GM19468 (cell line): ENCODE data around the gene AQR.
"Not testable (repeated sequence)": the region's sequence is repeated elsewhere in the genome, so short reads cannot be mapped to it uniquely, and the experiment has no call there.

ENCODE experiments used
- ATAC-seq: cut with Tn5 transposase; IDR thresholded peaks from one replicate; pipeline ENCODE4 v1.9.1; 2021; ENCODE audit warnings: mild to moderate bottlenecking, moderate library complexity, moderate number of reproducible peaks; ENCODE audit not compliant: unreplicated experiment; ENCODE audit errors: extremely low read depth

The AQR gene

DNA sequence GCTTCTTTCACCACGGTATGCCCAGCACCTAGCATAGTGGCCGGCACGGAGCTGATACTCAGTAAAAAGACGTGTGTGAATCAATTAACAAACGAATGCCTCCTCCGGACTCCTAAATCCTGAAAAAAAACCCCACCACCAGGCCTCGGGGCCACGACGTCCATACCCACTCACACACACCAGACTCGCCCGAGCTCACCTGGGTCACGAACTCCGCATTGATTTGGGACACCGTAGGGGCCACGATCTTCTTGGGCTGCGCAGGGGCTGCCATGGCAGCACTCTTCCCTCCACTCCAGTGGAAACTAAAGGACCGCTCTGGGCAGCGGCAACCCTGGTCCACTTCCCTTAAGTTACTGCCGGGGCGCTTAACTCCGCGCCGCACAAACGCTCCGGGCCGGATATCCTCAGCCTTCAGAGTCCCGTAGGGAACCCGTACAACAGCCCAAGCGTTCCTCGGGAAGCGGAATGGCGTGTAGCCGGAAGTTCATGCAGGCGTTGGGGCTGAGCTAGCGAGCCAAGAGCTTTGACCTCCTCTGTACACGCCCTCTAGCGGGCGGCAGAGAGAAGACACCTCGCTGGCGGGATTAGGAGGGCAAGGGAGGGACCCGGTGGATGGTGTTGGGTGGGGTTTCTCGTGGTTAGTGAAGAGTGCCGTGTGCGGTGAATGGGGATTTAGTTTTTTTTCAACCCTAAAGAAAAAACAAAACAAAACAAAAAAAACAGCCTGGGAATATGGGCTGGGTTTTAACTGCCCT, at the start of gene AQR:
TSS of gene AQR (minus strand) at position 403 of the 758 bp plus-strand sequence. CDS start at position 274, 129 bp downstream.
- peak; percentile 98 for ATAC-seq

DNA sequence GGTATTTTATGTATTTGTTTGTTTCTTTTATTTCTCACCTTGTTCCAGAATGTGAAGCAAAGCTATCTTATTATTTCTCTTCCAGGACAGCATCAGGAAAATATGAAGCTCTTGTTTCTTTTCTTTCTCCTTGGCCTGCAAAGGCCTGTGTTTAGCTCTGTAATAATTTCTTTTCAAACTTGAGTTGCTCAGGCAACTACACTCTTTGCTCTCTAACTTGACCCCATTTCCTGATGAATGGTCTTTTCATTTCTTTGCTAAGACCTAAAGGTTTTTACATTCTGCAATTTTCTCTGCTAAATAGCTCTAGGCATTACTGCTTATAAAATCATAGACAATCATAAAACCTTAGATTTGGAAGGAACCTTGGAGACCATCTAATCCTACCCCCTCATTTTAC, 44.7 kb upstream of the AQR start:
- ATAC-seq = no peak

DNA sequence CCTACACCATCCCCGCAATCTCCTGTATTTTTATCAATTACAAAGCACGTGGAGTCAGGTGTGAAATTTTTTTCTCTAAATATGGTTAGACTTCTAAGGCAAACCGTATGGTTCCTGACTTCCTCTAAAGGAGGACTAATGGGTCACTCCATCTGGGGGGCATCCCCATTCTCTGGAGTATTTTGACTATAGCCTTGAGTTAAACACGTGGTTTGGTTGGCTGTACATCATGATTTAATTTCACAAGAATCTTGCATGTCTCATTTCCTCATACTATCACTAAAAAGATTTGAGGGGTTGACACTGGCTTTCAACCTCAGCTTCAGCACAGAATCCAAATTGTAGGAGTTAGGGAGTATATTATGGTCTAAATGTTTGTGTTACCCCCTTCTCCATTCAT, 43.8 kb upstream of the AQR start:
- no peak for ATAC-seq

DNA sequence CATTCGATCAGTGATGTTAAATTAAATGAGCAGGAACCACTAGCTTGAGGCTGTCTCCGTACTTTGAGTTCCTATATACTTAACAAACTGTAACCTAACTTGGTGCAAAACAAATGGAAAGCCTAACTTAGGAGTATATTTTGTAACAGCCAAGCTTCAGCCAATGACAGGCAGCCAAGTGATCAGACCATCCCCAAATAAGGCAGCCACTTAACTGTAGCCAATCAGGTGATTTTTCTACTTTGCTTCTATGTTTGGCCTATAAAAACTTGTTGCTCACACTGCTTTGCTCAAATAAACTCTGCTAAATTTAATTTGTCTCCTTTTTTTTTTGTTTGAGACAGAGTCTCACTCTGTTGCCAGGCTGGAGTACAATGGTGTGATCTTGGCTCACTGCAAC, 37.9 kb upstream of the AQR start:
- no peak for ATAC-seq

DNA sequence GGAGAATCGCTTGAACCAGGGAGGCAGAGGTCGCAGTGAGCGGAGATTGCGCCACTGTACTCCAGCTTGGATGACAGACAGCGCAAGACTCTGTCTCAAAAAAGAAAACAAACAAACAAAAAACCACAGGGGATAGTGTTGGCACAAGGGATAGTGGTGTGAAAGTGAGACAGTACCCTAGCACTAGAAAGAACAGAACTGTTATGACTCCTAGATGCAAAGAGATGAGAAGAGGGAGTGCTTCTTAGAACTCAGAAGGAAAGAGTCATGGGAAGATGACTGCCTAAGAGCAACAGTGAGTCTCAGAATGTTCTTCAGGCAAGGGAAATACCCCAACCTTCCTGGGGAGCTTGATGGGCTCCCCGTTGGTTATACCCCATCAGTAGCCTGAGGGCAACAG, 36.4 kb upstream of the AQR start:
- no peak for ATAC-seq

DNA sequence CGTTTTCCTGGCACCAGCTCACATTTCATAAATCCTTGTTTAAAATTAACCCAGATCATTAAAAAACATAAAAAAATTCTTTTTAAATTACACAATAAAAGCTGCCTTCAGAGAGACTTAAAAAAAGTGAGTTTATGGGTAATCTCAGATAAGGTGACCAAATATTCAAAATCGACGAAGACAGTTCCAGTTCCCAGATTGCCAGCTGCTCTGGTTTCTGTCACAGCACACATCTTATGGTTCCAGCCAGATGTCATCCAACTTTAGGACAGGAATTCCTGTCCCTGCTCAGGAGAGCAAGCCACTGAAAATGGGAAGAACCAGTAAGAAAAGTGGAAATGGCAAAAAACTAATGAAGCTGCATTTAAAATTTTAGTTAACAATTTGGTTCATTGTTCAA, 34.4 kb upstream of the AQR start:
- no peak for ATAC-seq

GRCh38 chr15:35000511-35000910, 31.0 kb upstream of the AQR start:
- no peak for ATAC-seq

DNA sequence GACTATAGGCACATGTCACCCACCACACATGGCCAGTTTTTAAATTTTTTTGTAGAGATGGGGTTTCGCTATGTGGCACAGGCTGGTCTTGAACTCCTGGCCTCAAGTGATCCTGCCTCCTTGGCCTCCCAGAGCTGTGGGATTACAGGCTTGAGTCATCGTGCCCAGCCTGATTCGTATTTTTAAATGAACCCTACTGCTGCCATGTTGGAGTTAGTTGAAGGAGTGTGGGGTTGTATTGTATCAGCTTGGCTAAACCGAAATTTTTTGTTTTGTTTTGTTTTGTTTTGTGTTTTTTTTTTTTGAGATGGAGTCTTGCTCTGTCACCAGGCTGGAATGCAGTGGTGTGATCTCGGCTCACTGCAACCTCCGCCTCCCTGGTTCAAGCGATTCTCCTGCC, 30.4 kb upstream of the AQR start:
- no peak for ATAC-seq

DNA sequence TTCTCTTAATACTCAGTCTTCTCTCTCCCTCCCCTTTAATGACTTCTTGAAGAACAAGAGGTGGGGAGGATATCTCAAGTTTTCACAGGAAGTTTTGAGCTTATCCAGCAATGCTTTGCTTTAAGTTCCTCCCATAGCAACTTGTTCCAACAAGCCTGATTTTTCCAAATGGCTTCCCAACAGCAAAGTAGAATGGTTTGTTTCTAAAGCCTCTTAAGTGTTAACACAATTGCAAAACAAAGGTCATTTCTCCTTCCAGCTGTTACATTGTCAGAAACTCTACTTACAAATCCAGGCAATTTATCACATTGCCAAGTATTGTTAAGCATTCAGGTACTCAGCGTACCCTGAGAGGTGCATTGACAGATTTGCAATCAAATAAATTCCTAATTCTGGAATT, 25.4 kb upstream of the AQR start:
- ATAC-seq = no peak

DNA sequence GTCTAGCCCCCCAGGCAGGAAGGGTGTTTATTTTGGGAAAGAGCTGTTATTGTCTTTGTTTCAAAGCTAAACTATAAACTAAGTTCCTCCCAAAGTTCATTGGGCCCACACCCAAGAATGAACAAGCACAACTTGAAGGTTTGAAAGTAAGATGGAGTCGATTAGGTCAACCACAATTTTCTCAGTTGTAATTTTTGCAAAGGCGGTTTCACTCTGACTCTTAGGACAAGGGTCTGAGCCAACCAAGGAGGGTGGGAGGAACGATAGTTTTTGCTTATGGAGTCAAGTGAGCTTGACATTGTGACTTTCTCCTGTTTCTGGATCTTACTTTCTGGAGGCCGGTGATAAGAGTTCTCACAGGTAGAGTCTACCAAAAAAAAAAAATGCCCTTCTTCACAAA, 24.3 kb upstream of the AQR start:
- peak; percentile 89 for ATAC-seq

DNA sequence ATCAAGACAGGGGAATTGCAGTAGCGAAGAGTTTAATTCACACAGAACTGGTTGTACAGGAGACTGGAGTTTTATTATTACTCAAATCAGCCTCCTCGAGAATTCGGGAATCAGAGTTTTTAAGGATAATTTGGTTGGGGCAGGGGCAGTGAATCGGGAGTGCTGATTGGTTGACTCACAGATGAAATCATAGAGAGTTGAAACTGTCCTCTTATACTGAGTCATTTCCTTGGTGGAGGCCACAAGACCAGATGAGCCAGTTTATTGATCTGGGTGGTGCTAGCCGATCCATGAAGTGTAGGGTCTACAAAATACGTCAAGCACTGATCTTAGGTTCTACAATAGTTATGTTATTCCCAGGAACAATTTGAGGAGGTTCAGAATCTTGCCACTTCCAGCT, 23.9 kb upstream of the AQR start:
- ATAC-seq = no peak

DNA sequence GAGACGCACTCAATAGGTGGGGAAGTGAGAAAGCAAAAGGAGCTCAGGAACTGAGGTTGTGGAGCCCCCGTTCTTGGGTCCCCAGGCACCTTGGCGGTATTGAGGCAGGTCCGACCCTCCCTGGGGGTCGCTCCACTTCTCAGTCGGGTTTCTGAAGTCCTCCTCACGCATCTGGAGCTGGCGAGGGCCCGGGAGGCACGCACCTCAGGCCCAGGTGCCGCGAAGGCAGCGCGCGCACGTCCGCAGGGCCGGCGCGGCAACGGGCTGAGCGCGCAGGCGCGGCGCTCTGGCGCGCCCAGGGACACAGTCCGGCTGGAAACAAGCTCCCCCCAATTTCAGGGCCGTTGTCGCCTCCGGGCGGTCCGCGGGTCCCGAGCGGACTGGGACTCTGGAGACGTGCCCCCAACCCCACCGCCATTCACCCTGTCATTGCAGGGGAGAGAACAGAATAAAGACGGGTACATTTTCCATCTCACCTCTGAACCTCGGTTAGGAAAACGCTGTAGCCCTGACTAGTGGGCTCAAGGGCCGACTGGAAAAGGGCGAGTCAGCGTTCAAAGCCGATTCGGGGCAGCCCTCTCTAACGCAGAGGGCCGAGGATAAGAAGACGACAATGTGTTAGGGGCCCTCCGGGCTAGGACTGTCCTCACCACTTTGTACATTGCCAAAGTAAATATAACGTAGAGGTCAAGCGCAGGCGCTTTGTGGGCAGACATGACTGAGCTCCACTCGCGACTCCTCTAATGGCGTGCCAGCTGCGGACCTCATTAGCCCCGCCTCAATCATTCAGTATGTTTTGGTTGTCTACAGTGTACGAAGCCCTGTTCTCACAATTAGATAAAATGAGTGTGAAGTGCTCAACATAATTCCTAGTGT, 18.7 kb upstream of the AQR start, which contains the start of gene ZNF770:
TSS of gene ZNF770 (minus strand) at position 261 of the 876 bp plus-strand sequence. CDS start 4,853 bp downstream, outside the sequence.
- ATAC-seq = peak; percentile 63

- no peak for ATAC-seq
These were observed 18.1 kb upstream of the AQR start for GRCh38 chr15:34987609-34988026.

DNA sequence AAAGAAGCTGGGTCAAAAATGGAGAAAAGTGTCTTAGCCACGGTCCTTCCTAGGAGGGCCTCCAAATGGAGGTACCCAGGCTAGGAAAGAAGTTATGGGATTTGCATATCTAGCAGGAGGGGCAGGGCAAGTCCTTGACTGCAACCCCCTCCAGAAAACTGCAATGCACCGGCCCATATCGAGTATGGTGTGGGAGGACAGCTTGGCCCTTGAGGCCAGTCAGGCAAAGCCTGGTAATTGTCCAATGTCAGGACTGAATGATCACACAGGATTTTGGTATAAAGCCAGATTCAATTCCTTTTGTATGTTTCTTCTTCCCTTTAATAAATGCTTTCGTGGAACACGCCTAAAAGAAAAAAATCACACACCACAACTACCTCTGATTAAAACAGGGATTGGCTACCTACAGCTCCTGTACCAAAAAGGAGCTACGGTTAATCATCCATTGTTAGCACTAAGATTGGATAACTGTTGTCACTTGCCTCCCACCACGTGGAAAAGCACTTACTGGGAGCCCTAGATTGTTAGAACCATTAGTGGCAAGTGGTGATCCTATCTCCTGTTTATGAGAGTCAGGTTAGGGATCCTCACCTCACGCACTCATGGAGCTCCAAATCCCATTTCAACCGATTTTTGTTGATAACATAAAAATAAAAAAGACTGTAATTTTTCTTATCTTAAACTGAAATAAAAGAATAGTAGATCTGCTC, 17.4 kb upstream of the AQR start:
- no peak for ATAC-seq

- ATAC-seq = no peak
These were observed 16.8 kb upstream of the AQR start for GRCh38 chr15:34986326-34986725.

DNA sequence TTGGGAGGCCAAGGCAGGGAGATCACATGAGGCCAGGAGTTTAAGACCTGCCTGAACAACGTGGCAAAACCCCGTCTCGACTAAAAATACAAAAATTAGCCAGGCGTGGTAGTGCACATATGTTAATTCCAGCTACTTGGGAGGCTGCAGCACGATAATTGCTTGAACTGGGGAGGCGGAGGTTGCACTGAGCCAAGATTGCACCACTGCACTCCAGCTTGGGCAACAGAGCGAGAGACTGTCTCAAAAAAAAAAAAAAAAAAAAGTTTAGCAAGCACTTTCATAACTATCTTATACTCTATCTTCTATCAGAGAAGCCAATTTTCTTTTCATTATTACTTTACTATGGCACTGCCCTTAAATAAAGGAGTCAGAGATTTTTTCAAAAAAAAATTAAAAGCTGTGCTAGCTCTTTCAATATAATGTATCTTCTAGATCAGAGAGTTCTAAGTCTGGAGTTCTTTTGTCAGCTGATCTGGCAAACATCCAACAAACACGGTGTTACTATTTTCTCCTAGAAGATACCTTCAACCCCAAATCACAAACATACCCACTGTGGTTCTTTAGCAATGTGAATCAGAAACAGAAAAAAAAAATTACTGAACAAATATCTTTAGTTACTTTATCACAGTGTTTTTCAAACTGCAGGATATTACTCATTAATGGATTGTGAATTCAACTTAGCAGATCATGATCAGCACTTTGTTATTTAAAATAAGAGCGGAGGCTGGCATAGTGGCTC, 15.5 kb upstream of the AQR start:
- no peak for ATAC-seq

DNA sequence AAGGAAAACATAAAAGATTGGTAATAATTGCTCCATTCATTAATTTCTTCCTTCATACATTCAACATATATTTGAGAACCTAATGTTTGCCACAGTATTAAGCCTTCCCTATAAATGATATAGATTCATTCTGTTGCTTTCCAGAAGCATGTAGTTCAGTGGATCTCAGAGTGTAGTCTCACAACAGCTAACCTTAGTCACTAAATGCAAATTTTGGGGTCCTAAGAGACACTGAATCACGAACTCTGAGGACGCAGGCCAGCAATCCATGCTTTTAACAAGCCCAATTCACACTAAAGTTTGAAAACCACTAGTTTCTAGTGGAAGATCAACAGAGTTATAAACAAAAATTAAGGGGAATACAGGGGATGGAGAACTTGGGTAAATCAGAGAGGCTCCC, 7.2 kb upstream of the AQR start:
- ATAC-seq = no peak

GRCh38 chr15:34976073-34976472, 6.5 kb upstream of the AQR start:
- no peak for ATAC-seq

- ATAC-seq = no peak
These were observed 4.0 kb upstream of the AQR start for GRCh38 chr15:34973512-34973911.

DNA sequence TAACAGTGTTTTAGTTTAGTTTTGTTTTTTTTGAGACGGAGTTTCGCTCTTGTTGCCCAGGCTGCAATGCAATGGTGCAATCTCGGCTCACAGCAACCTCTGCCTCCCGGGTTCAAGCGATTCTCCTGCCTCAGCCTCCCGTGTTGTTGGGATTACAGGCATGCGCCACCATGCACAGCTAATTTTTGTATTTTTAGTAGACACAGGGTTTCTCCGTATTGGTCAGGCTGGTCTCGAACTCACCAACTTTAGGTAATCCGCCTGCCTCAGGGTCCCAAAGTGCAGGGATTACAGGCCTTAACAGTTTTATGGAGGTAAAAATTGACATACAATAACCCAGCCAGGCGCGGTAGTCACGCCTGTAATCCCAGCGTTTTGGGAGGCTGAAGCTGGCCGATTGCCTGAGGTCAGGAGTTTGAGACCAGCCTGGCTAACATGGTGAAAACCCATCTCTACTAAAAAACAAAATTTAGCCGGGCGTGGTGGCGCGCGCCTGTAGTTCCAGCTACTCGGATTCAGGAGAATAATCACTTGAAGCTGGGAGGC, 629 bp upstream of the AQR start:
- not testable (repeated sequence) for ATAC-seq
